ENCODE data around the gene RELT.
A peak's percentile ranks its signal among the peaks of the same experiment; 100 is the strongest.

RELT gene

DNA sequence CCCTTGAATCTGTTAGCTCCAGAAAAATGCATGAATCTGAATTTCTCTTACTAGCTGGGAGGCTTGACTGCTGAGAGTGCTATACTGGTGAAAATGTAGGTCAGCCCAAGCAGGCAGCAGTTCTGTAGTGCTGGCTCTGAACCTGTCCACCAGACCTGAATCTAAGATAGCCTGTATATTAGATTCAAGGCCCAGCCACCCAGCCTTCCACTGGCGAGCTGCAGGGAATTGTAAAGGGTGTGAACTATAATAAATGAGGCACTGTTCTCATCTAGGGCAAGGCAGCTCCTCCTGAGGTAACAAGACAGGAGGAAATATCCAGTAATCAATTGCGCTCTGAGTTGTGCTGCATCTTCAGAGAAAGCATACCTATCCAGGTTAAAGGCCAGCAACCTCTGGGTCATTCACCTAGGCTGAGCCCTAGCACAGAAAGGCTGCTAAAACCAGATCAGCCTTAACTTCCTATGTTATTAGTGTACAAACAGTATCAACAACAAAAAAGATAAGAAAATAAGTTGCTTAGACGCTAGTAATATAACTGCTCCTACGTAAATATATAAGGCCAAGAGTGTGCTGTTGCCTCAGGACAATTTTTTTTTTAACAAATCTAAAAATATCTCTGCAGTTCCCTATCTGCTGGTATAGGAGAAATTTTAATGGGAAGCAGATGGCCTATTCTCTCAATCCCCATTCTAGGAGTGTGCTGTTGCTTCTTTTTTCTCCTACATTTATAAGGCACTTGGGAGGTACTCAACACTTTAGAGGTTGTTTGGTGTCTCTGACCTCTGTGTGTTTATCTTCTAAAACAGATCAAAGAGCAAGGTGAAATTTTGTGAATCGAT, 63.0 kb downstream of the RELT start:
- DNase-seq, result no peak

DNA sequence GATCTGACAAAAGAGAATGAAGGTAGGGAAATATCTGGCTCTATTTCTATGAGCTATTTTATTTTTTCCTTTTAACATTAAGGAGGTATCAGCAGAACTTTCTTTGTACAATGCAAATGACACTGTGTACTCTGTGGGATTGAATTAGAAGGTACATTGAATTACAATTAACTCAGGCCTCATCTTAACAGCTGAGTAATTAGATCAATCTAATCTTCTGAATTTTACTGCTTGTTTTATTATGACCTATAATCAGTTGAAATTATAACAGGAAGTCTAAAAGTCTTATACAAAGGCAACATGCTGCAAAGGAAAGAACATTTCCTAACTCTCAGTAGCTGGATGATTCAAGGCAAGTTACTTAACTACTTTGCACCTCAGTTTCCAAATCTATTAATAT, 69.8 kb downstream of the RELT start:
- peak; percentile 64 for DNase-seq

DNA sequence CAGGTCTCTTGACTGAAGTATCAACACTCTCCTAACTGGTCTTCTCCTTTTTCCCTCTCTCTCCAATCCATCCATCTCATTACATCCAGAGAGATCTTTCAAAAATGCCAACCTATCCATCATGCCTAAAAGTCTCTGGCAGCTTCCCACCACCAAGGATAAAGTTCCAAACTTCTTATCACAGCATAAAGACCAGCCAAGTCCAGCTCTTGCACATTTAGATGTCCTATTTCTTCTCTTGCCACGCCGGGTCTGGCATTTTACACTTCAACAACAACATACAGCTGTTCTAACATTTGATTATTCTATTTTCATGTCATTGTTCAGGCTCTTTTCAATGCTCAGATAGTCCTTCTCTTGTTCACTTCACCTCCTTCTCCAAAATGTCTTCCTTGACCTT, 70.6 kb downstream of the RELT start:
- DNase-seq, result no peak

All from NCI-H69 (cell line).